ENCODE measurements around the gene NCEH1. TPM values are rescaled to one million over a fixed set of nuclear protein-coding genes. Genes with fewer than 3 reads are reported as not detected.

NCEH1 gene
- total and polyA plus RNA-seq, 2 experiments from 2014 or later: 1.8 to 4.9 TPM

GRCh38 chr3:172698631-172699030 lies 12.2 kb downstream of the NCEH1 start:
- Histone ChIP-seq H3F3A (replicated peaks; ENCODE audit: low read depth) (no peaks in the 10 kb centered on the region), H3K27me3 (ENCODE audit: insufficient read depth) (no peaks in the 10 kb centered on the region), H3K4me3 (no peak overlapping the region), H3K79me2 (replicated peaks; ENCODE audit: insufficient read depth) (peaks cover 5% of the 10 kb centered on the region; the same call in 1 of the 2 replicates), H3K36me3 (ENCODE audit: insufficient read depth) (no peaks in the 10 kb centered on the region), H3K9me2 (ENCODE audit: insufficient read depth) (no peaks in the 10 kb centered on the region), H3K4me1 (ENCODE audit: insufficient read depth) (peaks cover 11% of the 10 kb centered on the region), H4K20me1 (replicated peaks; ENCODE audit: insufficient read depth) (0 out of 2 replicates have a peak, but pooled peaks cover 3% of the 10 kb centered on the region), H3K27ac (ENCODE audit: low read depth) (no peak overlapping the region), H2AFZ (no peak overlapping the region), H3K4me2 (no peak overlapping the region)
- no peak for DNase-seq (ENCODE audit: low spot score)
- peaks cover 3% of the 10 kb centered on the region for H3K27me3 Mint-ChIP-seq (ENCODE audit: insufficient read depth, low read depth, poor library complexity)
- H3K4me3 Mint-ChIP-seq: no peak overlapping the region
- no peaks in the 10 kb centered on the region for H3K36me3 Mint-ChIP-seq (ENCODE audit: low read depth)
- no peak for ATAC-seq
- TF ChIP-seq POLR2AphosphoS5 (IDR thresholded peaks at IDR 0.05; ENCODE audit: low read depth) (no peak), ZNF331 (CRISPR knock-in tag; IDR thresholded peaks at IDR 0.05; ENCODE audit: low read depth) (no peak), ZNF114 (CRISPR knock-in tag; IDR thresholded peaks at IDR 0.05) (no peak), EZH2 (IDR thresholded peaks at IDR 0.05; ENCODE audit: low read depth, unreplicated experiment) (no peak), ZNF462 (CRISPR knock-in tag; IDR thresholded peaks at IDR 0.05) (no peak), NANOG (IDR thresholded peaks at IDR 0.05; ENCODE audit: borderline replicate concordance) (no peak), CREB1 (CRISPR knock-in tag; IDR thresholded peaks at IDR 0.05; ENCODE audit: low read depth) (no peak), CTCF (conservative IDR thresholded peaks at IDR 0.05; ENCODE audit: low read depth in 2 of 2) (no peak), STAT1 (IDR thresholded peaks at IDR 0.05; ENCODE audit: unreplicated experiment) (no peak), EZH2phosphoT487 (IDR thresholded peaks at IDR 0.05; ENCODE audit: unreplicated experiment) (no peak), JUNB (IDR thresholded peaks at IDR 0.05; ENCODE audit: unreplicated experiment) (no peak), ETS1 (IDR thresholded peaks at IDR 0.05) (no peak), REST (IDR thresholded peaks at IDR 0.05; ENCODE audit: unreplicated experiment) (no peak)
- H3K27ac Mint-ChIP-seq: peak overlapping the region; percentile 30; the same call in 1 of the 2 replicates
- H3K4me1 Mint-ChIP-seq: peaks cover 20% of the 10 kb centered on the region
- no peaks in the 10 kb centered on the region for H3K9me3 Mint-ChIP-seq
